Stimulated activated naive CD8-positive, alpha-beta T cell treated with anti-CD3 and anti-CD28 coated beads, Interleukin-15, amount 100 ng/mL, for 72 hours (primary cell): Measurements from ENCODE around the gene RCBTB1.
"Not testable (repeated sequence)": the region's sequence is repeated elsewhere in the genome, so short reads cannot be mapped to it uniquely, and the experiment has no call there.

Source experiments
- ATAC-seq: fragments of 150-1000 bp; cut with Tn5 transposase; 2 replicates; pipeline ENCODE4 v1.10.0; 2021; ENCODE audit warnings: mild to moderate bottlenecking, moderate library complexity
- DNase-seq, 2 donors: peaks; one replicate each; pipeline ENCODE4 v3.0.0; 2021 to 2022
- H3K27ac Mint-ChIP-seq, 2 donors: one replicate each; pipeline ENCODE4 v1.8.0; 2022; ENCODE audit warnings: mild to moderate bottlenecking in 2 of 2, mixed read lengths in 2 of 2, moderate library complexity in 2 of 2
- H3K27me3 Mint-ChIP-seq: one replicate; pipeline ENCODE4 v1.8.0; 2022; ENCODE audit warnings: mixed read lengths
- H3K4me1 Mint-ChIP-seq: one replicate; pipeline ENCODE4 v1.8.0; 2022; ENCODE audit warnings: mild to moderate bottlenecking, mixed read lengths
- H3K4me3 Mint-ChIP-seq, 2 donors: one replicate each; pipeline ENCODE4 v1.8.0; 2022; ENCODE audit warnings: mild to moderate bottlenecking in 2 of 2, mixed read lengths in 2 of 2, moderate library complexity in 1 of 2
- H3K9me3 Mint-ChIP-seq, 2 donors: one replicate each; pipeline ENCODE4 v1.8.0; 2022; ENCODE audit warnings: mixed read lengths in 2 of 2

RCBTB1 gene

GRCh38 chr13:49517461-49517860 lies 67.9 kb downstream of the RCBTB1 start:
- Mint-ChIP-seq H3K4me1 (peaks cover 5% of the 10 kb centered on the region), H3K4me3 (no peak overlapping the region), H3K9me3 (no peaks in the 10 kb centered on the region), H3K27me3 (no peaks in the 10 kb centered on the region), H3K27ac (no peak overlapping the region)
- no peak for DNase-seq
- no peak for ATAC-seq

DNA sequence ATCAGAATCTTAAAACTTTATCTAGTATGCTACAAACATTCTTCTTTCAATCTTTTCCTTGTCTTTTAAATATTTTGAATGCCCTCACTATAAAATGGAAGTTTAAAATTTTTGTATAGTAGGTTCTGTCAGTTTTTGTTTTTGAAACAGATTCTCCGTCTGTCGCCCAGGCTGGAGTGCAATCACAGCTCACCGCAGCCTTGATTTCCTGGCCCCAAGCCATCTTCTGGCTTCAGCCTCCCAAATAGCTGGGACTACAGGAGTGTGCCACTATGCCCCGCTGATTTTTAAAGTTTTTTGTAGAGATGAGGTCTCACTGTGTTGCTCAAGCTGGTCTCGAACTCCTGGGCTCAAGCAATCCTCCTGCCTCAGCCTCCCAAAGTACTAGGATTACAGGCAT lies 68.9 kb downstream of the RCBTB1 start:
- no peak overlapping the region for H3K27ac Mint-ChIP-seq
- no peak overlapping the region for H3K4me3 Mint-ChIP-seq
- no peak for ATAC-seq
- no peak for DNase-seq
- H3K4me1 Mint-ChIP-seq: peaks cover 5% of the 10 kb centered on the region
- no peaks in the 10 kb centered on the region for H3K9me3 Mint-ChIP-seq
- H3K27me3 Mint-ChIP-seq: no peaks in the 10 kb centered on the region

DNA sequence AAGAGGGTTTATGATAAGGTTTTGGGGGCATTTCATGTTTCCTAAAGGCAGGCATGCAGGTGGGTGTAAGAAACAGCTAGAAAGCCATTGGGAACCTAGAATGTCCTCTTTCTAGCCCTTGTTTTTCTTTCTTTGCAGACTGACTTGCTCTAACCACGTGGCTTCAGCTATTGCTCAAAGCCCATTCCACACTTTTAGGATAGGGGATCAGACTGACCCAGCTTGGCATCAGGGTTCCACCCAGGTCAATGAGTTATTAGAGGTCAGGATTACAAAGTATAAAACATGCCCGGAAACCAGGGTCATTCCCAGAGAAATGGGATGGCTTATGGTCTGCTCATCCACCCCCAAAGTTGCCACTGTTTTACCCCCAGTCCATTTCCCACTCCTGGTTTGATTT lies 72.8 kb downstream of the RCBTB1 start:
- Mint-ChIP-seq H3K4me3 (no peak overlapping the region), H3K27ac (no peak overlapping the region), H3K27me3 (no peaks in the 10 kb centered on the region), H3K9me3 (peaks cover 0 to 7% of the 10 kb centered on the region in 2 donors), H3K4me1 (peaks cover 10% of the 10 kb centered on the region)
- no peak for DNase-seq
- ATAC-seq: no peak

GRCh38 chr13:49503951-49504350 lies 81.4 kb downstream of the RCBTB1 start:
- no peaks in the 10 kb centered on the region for H3K27me3 Mint-ChIP-seq
- DNase-seq (no peak), ATAC-seq (no peak)
- no peak overlapping the region for H3K4me3 Mint-ChIP-seq
- H3K27ac Mint-ChIP-seq: no peak overlapping the region
- peaks cover 17% of the 10 kb centered on the region for H3K4me1 Mint-ChIP-seq
- H3K9me3 Mint-ChIP-seq: no peaks in the 10 kb centered on the region

DNA sequence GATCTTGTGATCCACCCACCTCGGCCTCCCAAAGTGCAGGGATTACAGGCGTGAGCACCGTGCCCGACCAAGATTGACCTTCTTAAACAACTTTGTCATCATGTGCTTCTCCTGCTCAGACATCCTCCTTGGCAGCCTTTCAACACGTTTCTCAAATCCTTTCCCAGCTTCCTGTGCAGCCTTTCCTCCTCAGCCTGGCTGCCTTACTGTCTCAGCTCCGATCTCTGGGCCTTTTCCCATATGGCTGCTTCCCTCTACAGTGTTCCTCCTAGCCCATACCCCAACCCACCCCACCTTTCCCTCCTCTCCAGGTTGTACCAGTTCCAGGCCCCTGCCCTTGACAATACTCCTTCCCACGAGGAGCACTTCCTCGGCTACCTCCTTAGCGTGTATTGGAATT lies 82.4 kb downstream of the RCBTB1 start:
- Mint-ChIP-seq H3K27ac (no peak overlapping the region), H3K9me3 (no peaks in the 10 kb centered on the region), H3K27me3 (no peaks in the 10 kb centered on the region), H3K4me1 (peaks cover 25% of the 10 kb centered on the region), H3K4me3 (no peak overlapping the region)
- DNase-seq: no peak
- ATAC-seq: no peak

GRCh38 chr13:49499889-49500660 lies 85.3 kb downstream of the RCBTB1 start:
- H3K9me3 Mint-ChIP-seq: no peaks in the 10 kb centered on the region
- DNase-seq: no peak
- H3K4me3 Mint-ChIP-seq: no peak overlapping the region
- H3K27me3 Mint-ChIP-seq: no peaks in the 10 kb centered on the region
- ATAC-seq: no peak
- H3K27ac Mint-ChIP-seq: no peak overlapping the region
- peaks cover 43% of the 10 kb centered on the region for H3K4me1 Mint-ChIP-seq

DNA sequence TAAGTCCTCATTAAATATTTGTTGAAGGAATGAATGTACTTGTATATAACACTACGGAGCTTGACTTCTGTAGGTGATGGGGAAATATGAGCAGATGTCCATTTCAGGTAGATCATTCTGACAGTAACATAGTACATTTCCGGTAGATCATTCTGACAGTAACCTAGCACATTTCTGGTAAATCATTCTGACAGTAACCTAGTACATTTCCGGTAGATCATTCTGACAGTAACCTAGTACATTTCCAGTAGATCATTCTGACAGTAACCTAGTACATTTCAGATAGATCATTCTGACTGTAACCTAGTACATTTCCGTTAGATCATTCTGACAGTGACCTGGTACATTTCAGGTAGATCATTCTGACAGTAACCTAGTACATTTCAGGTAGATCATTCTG lies 87.2 kb downstream of the RCBTB1 start:
- H3K4me1 Mint-ChIP-seq: peaks cover 52% of the 10 kb centered on the region
- peak overlapping the region in 1 of 2 donors; percentile 26 for H3K27ac Mint-ChIP-seq

GRCh38 chr13:49497272-49497671 lies 88.1 kb downstream of the RCBTB1 start:
- ATAC-seq: no peak
- DNase-seq: no peak
- peak overlapping the region; percentile 24 to 49 for H3K27ac Mint-ChIP-seq
- no peaks in the 10 kb centered on the region for H3K9me3 Mint-ChIP-seq
- H3K4me3 Mint-ChIP-seq: peak overlapping the region; percentile 89 to 91
- no peaks in the 10 kb centered on the region for H3K27me3 Mint-ChIP-seq
- H3K4me1 Mint-ChIP-seq: peaks cover 52% of the 10 kb centered on the region

More for the DNA sequence above, 87.2 kb downstream of the RCBTB1 start:
- no peaks in the 10 kb centered on the region for H3K27me3 Mint-ChIP-seq
- peak overlapping the region in 1 of 2 donors; percentile 36 for H3K4me3 Mint-ChIP-seq
- no peaks in the 10 kb centered on the region for H3K9me3 Mint-ChIP-seq
- no peak for ATAC-seq
- no peak for DNase-seq

DNA sequence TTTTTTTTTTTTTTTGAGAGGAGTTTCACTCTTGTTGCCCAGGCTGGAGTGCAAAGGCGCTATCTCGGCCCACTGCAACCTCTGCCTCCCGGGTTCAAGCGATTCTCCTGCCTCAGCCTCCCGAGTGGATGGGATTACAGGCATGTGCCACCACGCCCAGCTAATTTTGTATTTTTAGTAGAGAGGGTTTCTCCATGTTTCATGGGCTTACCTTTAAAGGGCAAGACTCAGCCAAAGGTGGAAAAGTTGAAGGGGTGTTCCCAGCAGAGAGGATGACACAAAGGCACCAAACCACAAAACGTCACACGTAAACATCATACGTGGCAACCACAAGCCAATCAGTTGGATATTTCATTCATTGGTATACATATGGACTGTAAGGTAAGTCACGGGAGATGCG lies 88.5 kb downstream of the RCBTB1 start:
- Mint-ChIP-seq H3K4me1 (peaks cover 52% of the 10 kb centered on the region), H3K27ac (peak overlapping the region; percentile 94 to 97), H3K4me3 (peak overlapping the region; percentile 89 to 91)
- ATAC-seq: peak; percentile 40
- H3K27me3 Mint-ChIP-seq, H3K9me3 Mint-ChIP-seq: not testable (repeated sequence)
- peak; percentile 28 to 57 for DNase-seq

- Mint-ChIP-seq H3K4me3 (peak within 1 kb of the TSS; percentile 95 to 97), H3K27me3 (no peaks in the 10 kb centered on the region), H3K4me1 (peaks cover 52% of the 10 kb centered on the region), H3K27ac (peak within 1 kb of the TSS; percentile 99 to 100), H3K9me3 (no peaks in the 10 kb centered on the region)
- DNase-seq (peak; percentile 84 to 91), ATAC-seq (peak; percentile 90)
Measured at GRCh38 chr13:49495783-49496762, 89.3 kb downstream of the RCBTB1 start, which contains the start of gene PHF11. Gene PHF11, plus strand, starts transcription at chr13:49495953. Its CDS starts 49 bp downstream, at chr13:49496002.

DNA sequence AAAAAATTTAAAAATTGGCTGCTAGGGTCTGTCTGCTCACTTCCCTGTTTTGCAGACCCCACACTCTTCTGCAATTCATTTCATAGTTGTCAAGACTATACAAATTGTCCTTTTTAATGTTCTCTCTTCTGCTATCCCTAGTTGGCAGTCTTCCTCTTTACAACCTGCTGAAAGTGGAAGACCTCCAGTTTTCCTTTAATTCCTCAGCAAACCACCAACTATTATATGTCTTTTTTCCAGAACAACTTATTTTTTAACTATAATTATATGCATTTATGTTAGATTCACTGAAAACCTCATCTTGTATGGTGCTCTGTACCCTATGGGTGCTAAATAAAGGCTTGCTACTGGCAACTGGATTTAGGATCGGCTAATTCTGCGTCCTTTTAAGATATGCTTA lies 90.7 kb downstream of the RCBTB1 start:
- Mint-ChIP-seq H3K9me3 (no peaks in the 10 kb centered on the region), H3K4me3 (peak overlapping the region; percentile 95 to 97), H3K27me3 (no peaks in the 10 kb centered on the region), H3K27ac (peak overlapping the region; percentile 99 to 100), H3K4me1 (peaks cover 42% of the 10 kb centered on the region)
- DNase-seq (no peak), ATAC-seq (no peak)

DNA sequence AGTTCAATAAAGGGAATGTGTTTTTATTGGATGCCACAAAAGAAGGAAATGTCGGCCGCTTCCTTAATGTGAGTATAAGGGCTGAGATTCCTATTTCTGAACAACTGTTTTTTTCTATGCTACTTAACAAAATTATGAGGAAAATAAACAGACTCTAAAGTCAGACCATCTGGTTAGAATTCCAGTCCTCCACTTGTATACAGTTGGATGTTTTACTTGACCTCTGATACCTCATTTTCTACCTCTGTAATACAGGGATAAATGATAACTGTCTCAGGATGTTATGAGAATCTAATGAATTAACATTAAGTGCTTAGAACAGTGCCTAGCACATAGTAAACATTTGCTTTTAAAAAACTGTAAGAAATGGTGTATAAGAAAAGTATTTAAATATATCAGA lies 96.8 kb downstream of the RCBTB1 start:
- H3K27ac Mint-ChIP-seq: no peak overlapping the region
- H3K4me3 Mint-ChIP-seq: no peak overlapping the region
- H3K9me3 Mint-ChIP-seq: no peaks in the 10 kb centered on the region
- DNase-seq (no peak), ATAC-seq (no peak)
- no peaks in the 10 kb centered on the region for H3K27me3 Mint-ChIP-seq
- H3K4me1 Mint-ChIP-seq: no peaks in the 10 kb centered on the region
